Immature natural killer cell (primary cell): Measurements from ENCODE around the gene COMTD1. TPM values are rescaled to one million over a fixed set of nuclear protein-coding genes. Genes with fewer than 3 reads are reported as not detected.
"Not testable (repeated sequence)": the region's sequence is repeated elsewhere in the genome, so short reads cannot be mapped to it uniquely, and the experiment has no call there.

Experiments
- DNase-seq, 3 donors: peaks; one replicate each; pipeline ENCODE4 v3.0.0; 2022; ENCODE audit warnings: mixed read lengths in 1 of 3
- H3K27ac Mint-ChIP-seq, 6 donors: one replicate each; pipeline ENCODE4 v1.8.0; 2020; ENCODE audit warnings: mixed read lengths in 6 of 6, mild to moderate bottlenecking in 5 of 6, inconsistent platforms in 4 of 6, moderate library complexity in 3 of 6
- H3K27me3 Mint-ChIP-seq, 3 donors: one replicate each; pipeline ENCODE4 v1.8.0; 2020 to 2021; ENCODE audit warnings: low read depth in 3 of 3, mild to moderate bottlenecking in 3 of 3, mixed read lengths in 3 of 3, moderate library complexity in 3 of 3, inconsistent platforms in 1 of 3
- H3K36me3 Mint-ChIP-seq, 3 donors: one replicate each; pipeline ENCODE4 v1.8.0; 2020; ENCODE audit warnings: mixed read lengths in 3 of 3, inconsistent platforms in 2 of 3, mild to moderate bottlenecking in 2 of 3
- H3K4me1 Mint-ChIP-seq, 2 donors: one replicate each; pipeline ENCODE4 v1.8.0; 2020; ENCODE audit warnings: inconsistent platforms in 2 of 2, mild to moderate bottlenecking in 2 of 2, mixed read lengths in 2 of 2, moderate library complexity in 1 of 2
- H3K4me3 Mint-ChIP-seq, 5 donors: one replicate each; pipeline ENCODE4 v1.8.0; 2020; ENCODE audit warnings: mild to moderate bottlenecking in 5 of 5, mixed read lengths in 5 of 5, inconsistent platforms in 3 of 5, moderate library complexity in 3 of 5
- H3K9me3 Mint-ChIP-seq, 6 donors: one replicate each; pipeline ENCODE4 v1.8.0; 2020; ENCODE audit warnings: mild to moderate bottlenecking in 6 of 6, mixed read lengths in 6 of 6, inconsistent platforms in 4 of 6, moderate library complexity in 3 of 6
- polyA plus RNA-seq, 3 donors: library from polyadenylated mRNA; unstranded; fragments of 300-500 nt; fragmentation: Illumina TruSeq; gene quantifications; one replicate each; pipeline ENCODE4 v1.2.3, GENCODE V29; 2021

COMTD1 gene
- polyA plus RNA-seq, 3 donors from 2014 or later: 27.5 to 47.5 (median 42.8) TPM

DNA sequence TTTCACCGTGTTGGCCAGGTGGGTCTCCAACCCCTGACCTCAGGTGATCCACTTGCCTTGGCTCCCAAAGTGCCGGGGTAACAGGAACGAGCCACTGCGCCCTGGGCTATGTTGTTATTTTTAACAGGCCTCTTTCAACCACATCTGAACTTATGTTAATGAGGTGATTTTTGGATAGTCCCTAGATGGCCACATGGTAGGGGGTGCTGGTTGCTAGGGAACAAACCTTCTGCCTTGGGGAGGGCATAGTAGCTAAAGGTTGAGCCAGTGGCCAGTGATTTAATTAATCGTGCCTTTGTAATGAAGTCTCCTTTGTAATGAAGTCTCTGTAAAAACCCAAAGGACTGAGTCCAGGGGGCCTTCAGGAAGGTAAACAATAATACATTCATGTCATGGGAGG lies 9.1 kb downstream of the COMTD1 start:
- Mint-ChIP-seq H3K27ac (peak overlapping the region in 3 of 6 donors; percentile 14 to 49 (median 40)), H3K4me3 (no peak overlapping the region), H3K4me1 (peaks cover 29 to 61% of the 10 kb centered on the region in 2 donors), H3K27me3 (peaks cover 1 to 6% (median 2%) of the 10 kb centered on the region in 3 donors), H3K9me3 (no peaks in the 10 kb centered on the region), H3K36me3 (peaks cover 9 to 44% (median 12%) of the 10 kb centered on the region in 3 donors)
- no peak for DNase-seq

DNA sequence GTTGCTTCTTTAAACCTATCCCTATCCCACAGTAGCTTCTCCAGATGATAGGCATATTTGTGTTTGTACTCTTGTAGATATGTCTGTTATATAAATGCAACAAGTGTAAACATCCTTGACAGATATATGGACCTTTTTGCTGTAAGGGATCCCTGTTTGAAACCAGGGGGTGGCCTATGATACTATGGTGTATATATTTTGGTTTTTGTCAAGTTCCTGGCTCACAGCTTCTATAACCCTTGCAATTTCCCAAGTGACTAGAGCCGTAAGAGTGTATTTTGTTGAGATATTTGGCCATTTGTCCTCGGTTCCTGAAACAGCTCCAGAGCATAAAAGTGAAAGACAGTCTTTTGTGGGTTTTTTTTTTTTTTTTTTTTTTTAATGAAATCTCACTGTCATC lies 9.7 kb downstream of the COMTD1 start:
- DNase-seq: no peak
- Mint-ChIP-seq H3K27me3 (peaks cover 1 to 6% (median 2%) of the 10 kb centered on the region in 3 donors), H3K36me3 (peaks cover 10 to 43% (median 11%) of the 10 kb centered on the region in 3 donors), H3K27ac (peak overlapping the region in 3 of 6 donors; percentile 14 to 83 (median 64)), H3K4me3 (no peak overlapping the region), H3K4me1 (peaks cover 29 to 61% of the 10 kb centered on the region in 2 donors), H3K9me3 (no peaks in the 10 kb centered on the region)

- Mint-ChIP-seq H3K4me3 (no peak overlapping the region), H3K36me3 (peaks cover 19 to 44% (median 23%) of the 10 kb centered on the region in 3 donors), H3K4me1 (peaks cover 26 to 54% of the 10 kb centered on the region in 2 donors), H3K27ac (peak overlapping the region in 2 of 6 donors; percentile 37 to 58), H3K27me3 (peaks cover 0 to 2% (median 1%) of the 10 kb centered on the region in 3 donors), H3K9me3 (no peaks in the 10 kb centered on the region)
- no peak for DNase-seq
These were observed 12.2 kb downstream of the COMTD1 start for GRCh38 chr10:75223507-75223906.

- H3K27ac Mint-ChIP-seq, DNase-seq, H3K9me3 Mint-ChIP-seq, H3K4me3 Mint-ChIP-seq, H3K27me3 Mint-ChIP-seq: not testable (repeated sequence)
- peaks cover 17 to 47% (median 27%) of the 10 kb centered on the region in 3 donors for H3K36me3 Mint-ChIP-seq
- peaks cover 20 to 51% of the 10 kb centered on the region in 2 donors for H3K4me1 Mint-ChIP-seq
These were observed 14.3 kb downstream of the COMTD1 start for GRCh38 chr10:75221492-75221891.

GRCh38 chr10:75220274-75220673 lies 15.5 kb downstream of the COMTD1 start:
- Mint-ChIP-seq H3K27me3 (peaks cover 0 to 2% (median 0%) of the 10 kb centered on the region in 3 donors), H3K4me1 (peaks cover 21 to 47% of the 10 kb centered on the region in 2 donors), H3K36me3 (peaks cover 22 to 46% (median 27%) of the 10 kb centered on the region in 3 donors), H3K4me3 (no peak overlapping the region), H3K9me3 (no peaks in the 10 kb centered on the region), H3K27ac (peak overlapping the region in 1 of 6 donors; percentile 9)
- DNase-seq: no peak

DNA sequence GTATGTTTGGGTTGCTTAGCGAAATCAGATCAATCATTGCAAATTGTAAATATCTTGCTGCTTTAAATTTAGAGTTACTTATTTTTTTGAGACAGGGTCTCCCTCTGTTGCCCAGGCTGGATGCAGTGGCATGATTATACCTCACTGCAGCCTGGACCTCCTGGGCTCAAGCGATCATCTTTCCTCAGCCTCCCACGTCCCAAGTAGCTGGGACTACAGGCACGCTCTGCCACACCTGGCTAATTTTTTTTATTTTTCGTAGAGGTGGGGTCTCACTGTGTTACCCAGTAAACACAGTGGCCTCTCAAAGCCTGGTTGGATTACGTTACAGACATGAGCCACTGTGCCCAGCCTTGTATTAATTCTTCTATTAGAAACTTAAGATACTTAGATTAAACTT lies 23.4 kb downstream of the COMTD1 start:
- Mint-ChIP-seq H3K36me3 (peaks cover 11 to 15% (median 13%) of the 10 kb centered on the region in 3 donors), H3K4me3 (peak overlapping the region; percentile 64 to 98 (median 96)), H3K27me3 (peaks cover 8 to 13% (median 9%) of the 10 kb centered on the region in 3 donors), H3K9me3 (no peaks in the 10 kb centered on the region), H3K27ac (peak overlapping the region; percentile 55 to 100 (median 86)), H3K4me1 (peaks cover 32 to 46% of the 10 kb centered on the region in 2 donors)
- DNase-seq: no peak

DNA sequence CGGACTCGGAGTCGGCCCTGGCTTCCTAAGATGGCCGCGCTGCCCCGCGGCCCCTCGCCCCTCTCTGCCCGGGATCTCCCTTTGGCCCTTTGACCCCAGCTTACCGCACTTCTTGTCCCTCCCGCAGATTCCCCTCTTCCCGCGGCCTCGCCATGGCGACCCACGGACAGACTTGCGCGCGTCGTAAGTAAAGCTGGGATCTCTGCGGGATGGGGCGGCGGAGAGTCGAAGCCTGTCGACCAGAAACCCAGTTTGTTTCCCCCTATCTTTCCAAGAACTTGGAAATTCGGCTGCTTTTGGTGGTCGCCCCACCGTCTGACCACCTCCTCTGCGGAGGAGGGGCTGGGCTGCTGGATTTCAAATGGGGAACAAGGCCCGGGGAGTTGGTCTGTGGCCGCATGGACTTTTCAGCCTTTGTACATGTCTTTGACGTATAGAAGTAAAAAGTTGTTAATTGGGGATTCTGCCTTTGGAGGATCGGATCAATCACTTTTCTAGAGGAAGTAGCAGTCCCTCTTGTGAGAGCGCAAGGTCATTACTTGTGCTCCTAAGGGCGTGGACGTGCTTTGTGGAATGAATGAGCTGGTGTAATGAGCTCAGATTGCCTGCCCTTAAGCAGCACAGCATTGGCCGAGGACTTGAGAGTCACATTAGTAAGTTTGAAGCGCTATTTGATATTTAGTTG lies 24.6 kb downstream of the COMTD1 start:
- peaks cover 8 to 15% (median 9%) of the 10 kb centered on the region in 3 donors for H3K27me3 Mint-ChIP-seq

GRCh38 chr10:75210282-75211006 lies 25.3 kb downstream of the COMTD1 start, which contains the start of gene VDAC2:
VDAC2 (plus strand) TSS chr10:75210796; CDS start chr10:75211159, 363 bp downstream.
- H3K27ac Mint-ChIP-seq: peak within 1 kb of the TSS; percentile 98 to 100 (median 100)
- H3K9me3 Mint-ChIP-seq: no peaks in the 10 kb centered on the region
- DNase-seq: peak; percentile 99
- peaks cover 8 to 15% (median 9%) of the 10 kb centered on the region in 3 donors for H3K27me3 Mint-ChIP-seq
- H3K4me3 Mint-ChIP-seq: peak within 1 kb of the TSS; percentile 96 to 100 (median 98)
- H3K36me3 Mint-ChIP-seq: peaks cover 4 to 8% (median 7%) of the 10 kb centered on the region in 3 donors
- H3K4me1 Mint-ChIP-seq: peaks cover 26 to 34% of the 10 kb centered on the region in 2 donors

More for the DNA sequence above, 24.6 kb downstream of the COMTD1 start:
- peak overlapping the region; percentile 92 to 98 (median 96) for H3K4me3 Mint-ChIP-seq
- H3K9me3 Mint-ChIP-seq: no peaks in the 10 kb centered on the region
- H3K4me1 Mint-ChIP-seq: peaks cover 29 to 39% of the 10 kb centered on the region in 2 donors
- peaks cover 7 to 12% (median 8%) of the 10 kb centered on the region in 3 donors for H3K36me3 Mint-ChIP-seq
- peak overlapping the region; percentile 93 to 100 (median 98) for H3K27ac Mint-ChIP-seq
- peak in 2 of 3 donors; percentile 12 to 23 for DNase-seq

DNA sequence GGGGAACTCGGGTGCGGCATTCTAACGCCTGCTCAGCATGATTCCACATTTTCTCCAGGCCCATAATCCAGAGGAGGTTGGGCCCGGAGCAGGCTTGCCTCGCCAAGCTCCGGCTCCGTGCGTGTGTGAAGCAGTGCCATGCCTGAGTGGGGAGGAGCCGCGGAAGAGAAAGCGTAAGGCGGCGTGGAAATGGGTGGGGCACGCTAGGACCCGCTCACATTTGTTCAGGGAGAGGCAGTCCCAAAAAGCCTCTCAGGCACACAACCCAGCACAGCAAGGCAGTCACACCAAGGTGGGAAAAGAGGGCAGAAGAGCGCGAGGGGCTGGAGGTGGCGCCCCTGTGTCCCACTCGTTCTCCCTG lies 25.9 kb downstream of the COMTD1 start:
- H3K4me3 Mint-ChIP-seq: peak overlapping the region; percentile 96 to 100 (median 98)
- no peak for DNase-seq
- H3K9me3 Mint-ChIP-seq: no peaks in the 10 kb centered on the region
- peaks cover 26 to 34% of the 10 kb centered on the region in 2 donors for H3K4me1 Mint-ChIP-seq
- H3K27me3 Mint-ChIP-seq: peaks cover 8 to 17% (median 9%) of the 10 kb centered on the region in 3 donors
- peak overlapping the region; percentile 98 to 100 (median 100) for H3K27ac Mint-ChIP-seq
- H3K36me3 Mint-ChIP-seq: peaks cover 4 to 8% (median 7%) of the 10 kb centered on the region in 3 donors

DNA sequence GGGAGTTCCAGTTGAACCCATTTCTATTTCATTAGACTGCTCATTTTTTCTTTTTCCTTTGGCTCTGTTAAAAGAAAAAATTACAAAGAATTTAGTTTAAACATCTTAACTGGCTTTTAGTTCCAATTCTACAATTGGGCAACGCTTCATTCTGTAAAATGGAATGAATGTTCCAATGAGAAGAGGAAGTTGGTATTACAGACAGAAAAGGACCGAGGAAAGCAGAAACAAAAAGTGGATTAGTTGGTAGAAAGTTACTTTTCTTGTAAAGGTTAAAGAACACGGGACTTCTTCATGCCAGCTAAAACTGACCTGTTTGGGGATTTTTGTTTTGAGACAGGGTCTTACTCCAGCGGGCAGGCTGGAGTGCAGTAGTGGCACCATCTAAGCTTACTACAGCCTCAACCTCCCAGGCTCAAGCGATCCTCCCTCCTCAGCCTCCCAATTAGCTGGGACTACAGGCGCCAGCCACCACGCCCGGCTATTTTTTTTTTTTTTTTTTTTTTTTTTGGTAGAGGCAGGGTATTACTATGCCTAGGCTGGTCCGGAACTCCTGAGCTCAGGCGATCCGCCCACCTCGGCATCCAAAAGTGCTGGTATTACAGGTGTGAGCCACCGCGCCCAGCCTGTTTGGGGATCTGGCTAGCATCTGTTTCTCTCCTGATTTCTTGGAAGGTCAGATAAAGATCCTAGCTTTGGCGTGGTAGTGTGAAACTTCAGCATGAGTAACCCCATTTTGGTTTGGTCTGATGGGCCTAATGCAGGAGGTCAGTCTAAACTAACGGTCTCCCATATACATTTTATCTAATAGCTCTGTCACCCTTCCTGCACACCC lies 26.5 kb downstream of the COMTD1 start:
- Mint-ChIP-seq H3K4me1 (peaks cover 26 to 33% of the 10 kb centered on the region in 2 donors), H3K36me3 (peaks cover 4 to 8% (median 7%) of the 10 kb centered on the region in 3 donors), H3K4me3 (peak overlapping the region; percentile 96 to 100 (median 98)), H3K27ac (peak overlapping the region; percentile 98 to 100 (median 100)), H3K9me3 (no peaks in the 10 kb centered on the region), H3K27me3 (peaks cover 8 to 17% (median 9%) of the 10 kb centered on the region in 3 donors)
- DNase-seq: no peak

DNA sequence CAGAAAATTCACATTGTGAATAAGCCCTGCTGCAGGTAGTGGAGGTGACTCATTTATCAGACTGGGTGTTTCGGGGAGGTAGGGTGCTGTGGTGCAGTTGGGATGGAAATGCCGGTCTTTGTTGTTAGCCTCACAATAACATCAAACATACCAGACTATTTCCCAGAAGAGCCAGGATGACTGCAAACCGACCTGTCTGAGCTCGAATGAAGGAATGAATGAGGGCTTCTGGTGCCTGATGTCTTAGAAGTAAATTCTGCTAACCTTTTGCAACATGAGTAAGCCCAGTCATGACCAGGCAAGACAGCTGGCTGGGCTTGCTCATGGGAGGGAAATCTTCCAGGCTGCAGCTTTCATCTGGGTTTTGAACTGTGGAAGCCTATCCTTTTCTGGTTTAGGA lies 27.6 kb downstream of the COMTD1 start:
- Mint-ChIP-seq H3K4me1 (peaks cover 23 to 26% of the 10 kb centered on the region in 2 donors), H3K27me3 (peaks cover 8 to 17% (median 9%) of the 10 kb centered on the region in 3 donors), H3K27ac (peak overlapping the region; percentile 34 to 98 (median 67)), H3K4me3 (peak overlapping the region in 4 of 5 donors; percentile 33 to 64 (median 50)), H3K9me3 (no peaks in the 10 kb centered on the region), H3K36me3 (peaks cover 0 to 3% (median 3%) of the 10 kb centered on the region in 3 donors)
- no peak for DNase-seq

DNA sequence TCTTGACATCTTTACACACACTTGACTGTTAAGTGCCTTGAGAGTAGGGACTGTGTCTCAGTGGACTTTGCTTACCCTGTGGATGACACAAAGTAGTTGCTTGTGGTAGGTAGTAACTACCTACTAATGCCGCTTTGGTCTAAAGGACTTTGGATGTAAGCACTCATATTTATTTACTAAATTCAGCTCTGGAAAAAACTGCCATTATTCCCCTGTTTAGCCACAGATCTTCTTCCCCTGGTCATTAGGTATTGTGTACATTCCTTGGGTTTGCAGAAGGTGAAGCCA lies 28.0 kb downstream of the COMTD1 start:
- Mint-ChIP-seq H3K27me3 (peaks cover 8 to 17% (median 11%) of the 10 kb centered on the region in 3 donors), H3K27ac (peak overlapping the region in 3 of 6 donors; percentile 24 to 98 (median 34)), H3K9me3 (no peaks in the 10 kb centered on the region), H3K4me3 (peak overlapping the region in 2 of 5 donors; percentile 50 to 64), H3K4me1 (peaks cover 22 to 24% of the 10 kb centered on the region in 2 donors), H3K36me3 (peaks cover 0 to 3% (median 3%) of the 10 kb centered on the region in 3 donors)
- no peak for DNase-seq
